RWPE2 (cell line): Measurements from ENCODE around the gene KCNJ12.

Experiments used
- ATAC-seq: fragments of 200-7000 bp; cut with Tn5 transposase; 3 replicates; pipeline ENCODE4 v1.9.1; 2021; ENCODE audit warnings: low read depth
- DNase-seq: peaks from one replicate; pipeline ENCODE4 v3.0.0-alpha.2; 2020; ENCODE audit warnings: low spot score
- H3K27ac ChIP-seq: fragments of 450-650 bp; 2 replicates; pipeline ENCODE4 v1.5.1; 2017; ENCODE audit warnings: mild to moderate bottlenecking; ENCODE audit not compliant: poor library complexity, severe bottlenecking
- H3K27me3 ChIP-seq: fragments of 250-450 bp; sonication (Bioruptor Pico); 2 replicates; pipeline ENCODE4 v1.5.1; 2021; ENCODE audit warnings: mild to moderate bottlenecking, moderate library complexity; ENCODE audit not compliant: insufficient read depth, poor library complexity, severe bottlenecking
- H3K36me3 ChIP-seq: fragments of 250-450 bp; sonication (Bioruptor Pico); 2 replicates; pipeline ENCODE4 v1.5.1; 2020; ENCODE audit warnings: low read depth, mild to moderate bottlenecking, moderate library complexity
- H3K4me1 ChIP-seq: fragments of 250-450 bp; sonication (Bioruptor Pico); 2 replicates; pipeline ENCODE4 v1.5.1; 2021; ENCODE audit warnings: mild to moderate bottlenecking, moderate library complexity; ENCODE audit not compliant: insufficient read depth, poor library complexity, severe bottlenecking
- H3K4me3 ChIP-seq: fragments of 250-450 bp; sonication (Bioruptor Pico); 2 replicates; pipeline ENCODE4 v1.5.1; 2021; ENCODE audit warnings: mild to moderate bottlenecking, moderate library complexity; ENCODE audit not compliant: severe bottlenecking
- H3K9me3 ChIP-seq: fragments of 250-450 bp; sonication (Bioruptor Pico); 2 replicates; pipeline ENCODE4 v1.5.1; 2021; ENCODE audit warnings: mild to moderate bottlenecking, moderate library complexity; ENCODE audit not compliant: severe bottlenecking
- TF ChIP-seq, protein P1 (sequence below): fragments of 450-650 bp; IDR thresholded peaks from one replicate; pipeline ENCODE4 v1.5.1; 2017; ENCODE audit warnings: mild to moderate bottlenecking, moderate library complexity; ENCODE audit not compliant: poor library complexity, severe bottlenecking

KCNJ12 gene

DNA sequence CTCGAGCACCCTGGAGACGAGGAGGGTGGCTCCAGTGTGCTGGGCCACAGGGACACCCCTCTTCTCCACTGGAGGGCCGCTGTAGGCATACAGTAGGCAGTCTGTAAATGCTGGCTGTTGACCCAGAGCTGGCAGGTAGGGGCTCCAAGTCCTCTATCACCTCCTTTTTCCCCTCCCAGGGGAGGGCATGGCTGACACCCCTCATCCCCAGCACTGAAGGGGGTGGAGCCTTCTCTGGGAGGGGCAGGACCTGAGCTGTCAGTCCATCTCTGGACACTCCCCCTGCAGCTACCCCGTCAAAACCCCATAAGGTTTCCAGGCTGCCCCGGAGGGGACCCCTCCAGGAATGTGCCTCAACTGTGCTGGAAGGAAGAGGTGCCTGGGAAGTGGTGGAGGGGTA is 2.4 kb downstream of the KCNJ12 start:
- Histone ChIP-seq H3K4me3 (no peak overlapping the region), H3K27ac (no peak overlapping the region), H3K9me3 (no peaks in the 10 kb centered on the region), H3K4me1 (no peaks in the 10 kb centered on the region), H3K27me3 (peaks cover 11% of the 10 kb centered on the region), H3K36me3 (no peaks in the 10 kb centered on the region)
- DNase-seq (no peak), ATAC-seq (no peak)
- TF ChIP-seq, protein P1, sequence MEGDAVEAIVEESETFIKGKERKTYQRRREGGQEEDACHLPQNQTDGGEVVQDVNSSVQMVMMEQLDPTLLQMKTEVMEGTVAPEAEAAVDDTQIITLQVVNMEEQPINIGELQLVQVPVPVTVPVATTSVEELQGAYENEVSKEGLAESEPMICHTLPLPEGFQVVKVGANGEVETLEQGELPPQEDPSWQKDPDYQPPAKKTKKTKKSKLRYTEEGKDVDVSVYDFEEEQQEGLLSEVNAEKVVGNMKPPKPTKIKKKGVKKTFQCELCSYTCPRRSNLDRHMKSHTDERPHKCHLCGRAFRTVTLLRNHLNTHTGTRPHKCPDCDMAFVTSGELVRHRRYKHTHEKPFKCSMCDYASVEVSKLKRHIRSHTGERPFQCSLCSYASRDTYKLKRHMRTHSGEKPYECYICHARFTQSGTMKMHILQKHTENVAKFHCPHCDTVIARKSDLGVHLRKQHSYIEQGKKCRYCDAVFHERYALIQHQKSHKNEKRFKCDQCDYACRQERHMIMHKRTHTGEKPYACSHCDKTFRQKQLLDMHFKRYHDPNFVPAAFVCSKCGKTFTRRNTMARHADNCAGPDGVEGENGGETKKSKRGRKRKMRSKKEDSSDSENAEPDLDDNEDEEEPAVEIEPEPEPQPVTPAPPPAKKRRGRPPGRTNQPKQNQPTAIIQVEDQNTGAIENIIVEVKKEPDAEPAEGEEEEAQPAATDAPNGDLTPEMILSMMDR, result no peak

DNA sequence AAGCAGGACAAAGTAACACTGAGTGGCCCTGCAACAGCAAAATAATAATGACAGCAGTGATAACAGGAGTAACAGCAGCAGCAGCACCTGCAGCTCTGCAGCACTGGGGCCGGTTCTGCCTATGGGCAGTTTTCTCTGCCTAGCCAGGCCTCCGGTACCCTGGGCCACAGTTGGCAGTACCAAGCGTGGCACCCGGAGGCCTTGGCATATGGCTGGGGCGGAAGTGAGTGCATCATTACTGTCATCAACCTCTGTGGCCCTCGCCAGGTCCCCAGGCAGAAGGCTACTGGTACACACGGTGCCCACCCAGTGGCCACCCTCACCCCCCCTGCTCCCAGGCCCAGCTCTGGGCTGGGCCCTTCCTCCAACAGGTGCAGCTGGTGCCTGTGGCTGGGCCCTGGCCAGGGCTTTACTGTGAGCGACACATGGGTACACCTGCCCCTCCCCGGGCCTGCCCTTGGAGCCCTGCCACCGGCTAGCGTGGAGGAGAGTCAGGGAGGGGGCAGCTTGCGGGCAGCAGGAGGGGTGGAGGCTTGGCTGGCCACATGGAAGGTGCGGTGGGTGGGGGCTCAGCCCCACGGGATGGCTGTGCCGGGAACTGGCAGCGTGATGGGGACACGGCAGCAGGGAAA is 3.0 kb downstream of the KCNJ12 start:
- DNase-seq (no peak), ATAC-seq (no peak)
- H3K9me3 ChIP-seq, result no peaks in the 10 kb centered on the region
- no peak overlapping the region for H3K27ac ChIP-seq
- no peaks in the 10 kb centered on the region for H3K4me1 ChIP-seq
- H3K4me3 ChIP-seq, result no peak overlapping the region
- H3K36me3 ChIP-seq, result no peaks in the 10 kb centered on the region
- peaks cover 11% of the 10 kb centered on the region for H3K27me3 ChIP-seq
- TF ChIP-seq, protein P1, result no peak

DNA sequence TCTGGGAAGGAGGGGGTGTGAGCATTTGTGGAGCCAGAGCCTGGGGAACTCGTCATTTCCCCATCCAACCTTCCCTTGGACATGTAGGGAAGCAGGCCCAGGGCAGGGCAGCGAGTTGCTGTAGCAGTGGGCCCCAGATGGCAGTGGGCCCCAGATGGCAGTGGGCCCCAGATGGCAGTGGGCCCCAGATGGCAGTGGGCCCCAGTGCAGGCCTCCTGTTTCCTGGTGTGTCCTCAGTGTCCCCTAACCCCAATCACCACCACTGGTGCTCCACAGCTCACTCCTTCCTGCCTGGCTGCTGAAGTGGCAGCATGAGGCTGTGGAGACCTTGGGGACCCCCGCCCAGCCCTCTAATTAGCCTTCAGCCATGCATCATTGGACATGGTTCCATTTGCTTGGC is 4.5 kb downstream of the KCNJ12 start:
- no peak overlapping the region for H3K27ac ChIP-seq
- ATAC-seq (no peak), DNase-seq (no peak)
- no peaks in the 10 kb centered on the region for H3K9me3 ChIP-seq
- no peaks in the 10 kb centered on the region for H3K36me3 ChIP-seq
- H3K4me3 ChIP-seq, result no peak overlapping the region
- TF ChIP-seq, protein P1, result no peak
- peaks cover 10% of the 10 kb centered on the region for H3K27me3 ChIP-seq
- H3K4me1 ChIP-seq, result no peaks in the 10 kb centered on the region

DNA sequence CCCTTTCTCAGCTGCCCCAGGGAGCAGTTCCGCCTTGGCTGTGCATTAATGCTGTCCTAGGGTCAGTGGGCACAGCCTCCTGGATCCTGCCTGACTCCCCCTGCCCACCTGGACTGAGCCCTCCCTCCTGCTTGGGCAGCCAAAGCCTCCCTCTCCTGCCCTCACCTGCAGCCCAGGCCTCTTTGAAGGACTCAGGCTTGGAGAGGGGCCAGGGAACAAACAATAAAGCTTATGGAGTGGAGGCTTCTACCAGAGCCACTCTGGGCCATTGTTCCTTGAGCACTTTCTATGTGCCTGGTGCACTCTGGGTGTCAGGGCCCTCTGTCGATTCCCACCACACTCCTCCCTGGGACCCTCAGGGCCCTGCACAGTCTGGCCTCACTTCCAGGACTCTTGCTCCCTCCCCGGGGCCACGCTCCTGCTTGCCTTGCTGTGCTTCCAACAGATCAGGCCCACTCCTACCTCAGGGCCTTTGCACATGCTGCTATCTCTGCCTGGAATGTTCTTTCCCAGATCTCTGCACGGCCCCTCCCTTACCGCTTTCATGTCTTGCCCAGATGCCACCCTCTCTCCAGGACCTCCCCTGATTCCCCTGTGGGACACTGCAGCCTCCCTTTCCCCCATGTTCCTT is 5.0 kb downstream of the KCNJ12 start:
- Histone ChIP-seq H3K36me3 (no peaks in the 10 kb centered on the region), H3K9me3 (no peaks in the 10 kb centered on the region), H3K27ac (no peak overlapping the region), H3K4me1 (no peaks in the 10 kb centered on the region), H3K4me3 (no peak overlapping the region), H3K27me3 (peaks cover 7% of the 10 kb centered on the region)
- ATAC-seq (no peak), DNase-seq (no peak)
- TF ChIP-seq, protein P1, result no peak
